B cell (primary cell): Measurements from ENCODE around the gene CAMK1D. TPM values are rescaled to one million over a fixed set of nuclear protein-coding genes. Genes with fewer than 3 reads are reported as not detected.

ENCODE experiments used
- ATAC-seq: fragments of 200-7000 bp; cut with Tn5 transposase; one replicate; pipeline ENCODE4 v1.10.0; 2021; ENCODE audit warnings: low read depth, mild to moderate bottlenecking, moderate number of reproducible peaks, moderate library complexity
- CTCF ChIA-PET: fragments of 350-600 bp; sonication (Branson Sonifier 250); formaldehyde crosslinking; loops from one replicate; lab custom pipeline; 2021; ENCODE audit warnings: antibody characterized with exemption, inconsistent platforms; lab: Charles Lee
- POLR2A ChIA-PET: fragments of 350-600 bp; sonication (Branson Sonifier 250); formaldehyde crosslinking; loops from one replicate; lab custom pipeline; 2021; ENCODE audit warnings: antibody characterized with exemption; lab: Charles Lee
- DNase-seq: peaks from one replicate; pipeline ENCODE4 v3.0.0; 2013
- H2AFZ ChIP-seq: 2 replicates; pipeline ENCODE4 v1.6.1; 2012; ENCODE audit warnings: mild to moderate bottlenecking, low read depth, low read length; ENCODE audit not compliant: insufficient read depth, poor library complexity, severe bottlenecking
- H3K27ac ChIP-seq, 2 donors: 1 replicate in 1 of 2; 2 replicates in 1 of 2; pipeline ENCODE4 v1.5.1; 2012 to 2013; ENCODE audit warnings: low read length in 2 of 2, mild to moderate bottlenecking in 2 of 2, moderate library complexity in 1 of 2
- H3K27me3 ChIP-seq, 4 experiments: fragments of 200-600 bp in 1 of 4; sonication (generic) in 1 of 4; replicated peaks in 1 of 4; 1 replicate in 2 of 4; 2 replicates in 2 of 4; pipeline versions ENCODE4 v1.6.1 to v1.7.0; 2013 to 2016; ENCODE audit warnings: low read length in 3 of 4, mild to moderate bottlenecking in 2 of 4, mixed read lengths in 1 of 4, moderate library complexity in 1 of 4; ENCODE audit not compliant: insufficient read depth in 4 of 4, control insufficient read depth in 3 of 4; ENCODE audit errors: control extremely low read depth in 1 of 4
- H3K36me3 ChIP-seq, 2 experiments: replicated peaks in 1 of 2; 1 replicate in 1 of 2; 2 replicates in 1 of 2; pipeline versions ENCODE4 v1.6.1 to v1.7.1; 2013; ENCODE audit warnings: low read length in 1 of 2; ENCODE audit not compliant: insufficient read depth in 2 of 2, control insufficient read depth in 1 of 2; ENCODE audit errors: control extremely low read depth in 1 of 2, extremely low read depth in 1 of 2
- H3K4me1 ChIP-seq, 2 donors: fragments of 200-600 bp in 1 of 2; sonication (generic) in 1 of 2; 1 replicate in 1 of 2; 2 replicates in 1 of 2; pipeline versions ENCODE4 v1.5.1 to v1.6.1; 2013 to 2017; ENCODE audit warnings: low read length in 2 of 2; ENCODE audit not compliant: control insufficient read depth in 2 of 2, insufficient read depth in 2 of 2
- H3K4me2 ChIP-seq: replicated peaks from 2 replicates; pipeline ENCODE3; 2012; ENCODE audit warnings: mild to moderate bottlenecking, low read depth, low read length; ENCODE audit not compliant: poor library complexity, severe bottlenecking
- H3K4me3 ChIP-seq, 5 experiments: fragments of 200-600 bp in 1 of 5; sonication (generic) in 1 of 5; 1 replicate in 3 of 5; 2 replicates in 2 of 5; pipeline versions ENCODE4 v1.5.1 to v1.7.0; 2011 to 2016; ENCODE audit warnings: low read length in 4 of 5, mild to moderate bottlenecking in 4 of 5, low read depth in 2 of 5, control low read depth in 1 of 5, moderate library complexity in 1 of 5; ENCODE audit not compliant: insufficient read depth in 1 of 5; ENCODE audit errors: control extremely low read depth in 1 of 5, extremely low read depth in 1 of 5
- H3K79me2 ChIP-seq: fragments of 200-600 bp; sonication (generic); one replicate; pipeline ENCODE4 v1.6.0; 2016; ENCODE audit warnings: low read length; ENCODE audit not compliant: control insufficient read depth, insufficient read depth
- H3K9ac ChIP-seq: fragments of 200-600 bp; sonication (generic); 2 replicates; pipeline ENCODE4 v1.6.1; 2017; ENCODE audit warnings: mild to moderate bottlenecking, low read length, moderate library complexity
- H3K9me3 ChIP-seq, 3 donors: one replicate each; pipeline versions ENCODE4 v1.6.1 to v1.7.1; 2013; ENCODE audit warnings: low read length in 2 of 3; ENCODE audit not compliant: control insufficient read depth in 2 of 3, insufficient read depth in 1 of 3; ENCODE audit errors: control extremely low read depth in 1 of 3
- H4K20me1 ChIP-seq: 2 replicates; pipeline ENCODE4 v1.6.0; 2012; ENCODE audit warnings: mild to moderate bottlenecking, low read length; ENCODE audit not compliant: insufficient read depth, control insufficient read depth, poor library complexity, severe bottlenecking
- H3K27ac Mint-ChIP-seq: one replicate; pipeline ENCODE4 v1.8.0; 2021; ENCODE audit warnings: mixed read lengths
- H3K27me3 Mint-ChIP-seq: one replicate; pipeline ENCODE4 v1.8.0; 2021; ENCODE audit warnings: mixed read lengths
- H3K4me1 Mint-ChIP-seq: one replicate; pipeline ENCODE4 v1.8.0; 2021; ENCODE audit warnings: mixed read lengths
- H3K4me3 Mint-ChIP-seq: one replicate; pipeline ENCODE4 v1.8.0; 2021; ENCODE audit warnings: mixed read lengths
- H3K9me3 Mint-ChIP-seq: one replicate; pipeline ENCODE4 v1.8.0; 2022; ENCODE audit warnings: mixed read lengths; ENCODE audit not compliant: insufficient read depth
- CTCF ChIP-seq: fragments of 200-600 bp; IDR thresholded peaks from one replicate; pipeline ENCODE4 v1.8.0; 2022; ENCODE audit warnings: antibody characterized with exemption, mild to moderate bottlenecking
- EZH2 ChIP-seq: IDR thresholded peaks from 2 replicates; pipeline ENCODE4 v1.6.1; 2012; ENCODE audit warnings: borderline replicate concordance, low read depth, mild to moderate bottlenecking, moderate library complexity, low read length; ENCODE audit not compliant: insufficient read depth, poor library complexity, severe bottlenecking
- WGBS: methylation state at CpG from one replicate; pipeline ENCODE4 v1.1.5; 2013; ENCODE audit warnings: missing lambda C conversion rate; ENCODE audit not compliant: insufficient coverage; 5-methylcytosine and 5-hydroxymethylcytosine counted together
- intact Hi-C: fragments of 100-400 bp; cut with micrococcal nuclease; formaldehyde crosslinking; loops from one replicate; pipeline ENCODE4 v1.10.0; 2022
- polyA plus RNA-seq: library from polyadenylated mRNA; depleted of rRNA; stranded (reverse); fragments of >200 nt; gene quantifications from 2 replicates; pipeline ENCODE4 v1.2.3, GENCODE V29; 2012
- total RNA-seq, 2 donors: library from RNA; stranded (reverse); fragments of 120-200 nt in 1 of 2; gene quantifications; 1 replicate in 1 of 2; 2 replicates in 1 of 2; pipeline versions ENCODE4 v1.2.3 to v1.2.4, GENCODE V29; 2013 to 2022

Gene CAMK1D
- total and polyA plus RNA-seq, 2 donors (not counting 1 experiment from before 2014, with no cell fraction given), result 34.1 to 69.7 TPM

DNA sequence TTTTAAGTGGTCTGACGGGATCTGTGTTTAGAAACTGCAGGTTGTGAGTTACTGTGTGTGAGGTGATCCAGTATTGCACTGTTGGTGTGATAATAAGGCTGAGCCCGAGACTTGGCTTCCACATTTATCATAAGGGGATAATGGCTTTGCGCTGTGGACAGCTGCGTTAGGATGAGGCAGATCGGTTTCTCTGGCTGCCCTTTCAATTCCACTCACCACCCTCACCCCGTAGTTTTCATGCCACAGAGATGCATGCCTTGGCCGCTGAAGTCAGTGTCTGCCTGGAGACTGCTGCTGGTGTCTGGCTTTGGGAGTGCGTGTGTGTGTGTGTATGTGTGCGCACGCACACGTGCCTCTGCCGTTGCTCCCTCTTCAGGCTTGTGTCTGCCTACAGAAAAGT lies 379.1 kb downstream of the CAMK1D start:
- H3K4me3 Mint-ChIP-seq, result no peak overlapping the region
- ATAC-seq (no peak), DNase-seq (no peak)
- Histone ChIP-seq H3K4me3 (no peak overlapping the region), H3K9me3 (peaks cover 0 to 3% (median 0%) of the 10 kb centered on the region in 3 donors), H4K20me1 (peaks cover 55% of the 10 kb centered on the region), H3K9ac (no peak overlapping the region), H3K27ac (no peak overlapping the region), H3K4me1 (peaks cover 7 to 13% of the 10 kb centered on the region in 2 donors), H2AFZ (no peak overlapping the region), H3K79me2 (peaks cover 59% of the 10 kb centered on the region), H3K27me3 (no peaks in the 10 kb centered on the region), H3K4me2 (no peak overlapping the region), H3K36me3 (peaks cover 0 to 10% of the 10 kb centered on the region in 2 experiments)
- 96% methylated on average over 5 of the region's 12 CpGs for WGBS
- CTCF ChIA-PET, result interaction anchor here (1.3 to 1.4 kb wide), 2 partner anchors 14 to 54 kb away, joined by 3 read pairs; no protein-coding TSS in a partner anchor
- no peak overlapping the region for H3K27ac Mint-ChIP-seq
- H3K9me3 Mint-ChIP-seq, result no peaks in the 10 kb centered on the region
- intact Hi-C loops, result no loop called here
- H3K4me1 Mint-ChIP-seq, result peaks cover 3% of the 10 kb centered on the region
- POLR2A ChIA-PET, result no interaction called here
- TF ChIP-seq EZH2, result no peak
- no peak for TF ChIP-seq CTCF
- no peaks in the 10 kb centered on the region for H3K27me3 Mint-ChIP-seq

DNA sequence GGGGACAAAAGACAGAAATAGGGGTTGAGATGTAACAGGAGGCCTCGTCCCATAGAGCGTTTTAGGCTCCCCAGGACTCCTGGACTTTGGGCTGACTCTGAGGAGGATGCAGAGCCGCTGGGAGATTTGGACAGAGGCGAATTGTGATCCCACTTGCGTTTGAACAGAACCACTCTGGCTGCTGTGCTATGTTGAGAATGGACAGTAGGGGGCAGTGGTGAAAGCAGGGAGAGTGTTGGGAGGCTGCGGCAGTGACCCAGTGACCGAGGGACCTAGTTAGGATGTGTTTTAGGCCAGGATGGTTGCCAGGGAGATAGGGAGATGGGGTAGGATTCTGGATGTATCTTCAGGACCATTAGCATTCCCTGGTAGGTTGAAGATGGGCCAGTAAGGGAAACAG lies 380.5 kb downstream of the CAMK1D start:
- WGBS, result 96% methylated on average over 7 of the region's 7 CpGs
- no peak overlapping the region for H3K4me2 ChIP-seq

More for the DNA sequence above, 380.5 kb downstream of the CAMK1D start:
- intact Hi-C loops, result no loop called here
- no peak overlapping the region for H2AFZ ChIP-seq
- H3K79me2 ChIP-seq, result peaks cover 56% of the 10 kb centered on the region
- H3K9me3 ChIP-seq, result peaks cover 0 to 3% (median 0%) of the 10 kb centered on the region in 3 donors
- H3K27ac ChIP-seq, result no peak overlapping the region
- H3K27me3 Mint-ChIP-seq, result no peaks in the 10 kb centered on the region
- H3K4me3 ChIP-seq, result no peak overlapping the region
- H4K20me1 ChIP-seq, result peaks cover 49% of the 10 kb centered on the region
- H3K36me3 ChIP-seq, result peaks cover 0 to 13% of the 10 kb centered on the region in 2 experiments
- no peak overlapping the region for H3K27ac Mint-ChIP-seq
- ChIA-PET POLR2A (no interaction called here), CTCF (no interaction called here)
- no peak for DNase-seq
- H3K27me3 ChIP-seq, result no peaks in the 10 kb centered on the region
- TF ChIP-seq CTCF, result no peak
- no peak for TF ChIP-seq EZH2
- H3K4me3 Mint-ChIP-seq, result no peak overlapping the region
- H3K4me1 Mint-ChIP-seq, result peaks cover 3% of the 10 kb centered on the region
- no peak for ATAC-seq
- H3K9ac ChIP-seq, result no peak overlapping the region
- no peaks in the 10 kb centered on the region for H3K9me3 Mint-ChIP-seq
- peaks cover 7 to 13% of the 10 kb centered on the region in 2 donors for H3K4me1 ChIP-seq
